GM13977 (cell line): Measurements from ENCODE around the gene ZNF396.

Source experiments
- DNase-seq: peaks from one replicate; pipeline ENCODE4 v3.0.0; 2012; ENCODE audit warnings: low spot score
- in situ Hi-C: fragments of 300-500 bp; cut with MboI; formaldehyde crosslinking; loops from one replicate; pipeline ENCODE4 v1.12.0; 2022; ENCODE audit warnings: low sequenced_read_pairs, low pct_unique_long_range_greater_than_20kb, mixed read lengths, inconsistent platforms; ENCODE audit not compliant: unreplicated experiment
- TF ChIP-seq, protein P1 (sequence below): IDR thresholded peaks from 2 replicates; pipeline ENCODE4 v1.5.1; 2012; ENCODE audit warnings: mild to moderate bottlenecking, control low read depth; ENCODE audit not compliant: insufficient read depth; ENCODE audit errors: extremely low read depth, missing control alignments

Gene ZNF396

DNA sequence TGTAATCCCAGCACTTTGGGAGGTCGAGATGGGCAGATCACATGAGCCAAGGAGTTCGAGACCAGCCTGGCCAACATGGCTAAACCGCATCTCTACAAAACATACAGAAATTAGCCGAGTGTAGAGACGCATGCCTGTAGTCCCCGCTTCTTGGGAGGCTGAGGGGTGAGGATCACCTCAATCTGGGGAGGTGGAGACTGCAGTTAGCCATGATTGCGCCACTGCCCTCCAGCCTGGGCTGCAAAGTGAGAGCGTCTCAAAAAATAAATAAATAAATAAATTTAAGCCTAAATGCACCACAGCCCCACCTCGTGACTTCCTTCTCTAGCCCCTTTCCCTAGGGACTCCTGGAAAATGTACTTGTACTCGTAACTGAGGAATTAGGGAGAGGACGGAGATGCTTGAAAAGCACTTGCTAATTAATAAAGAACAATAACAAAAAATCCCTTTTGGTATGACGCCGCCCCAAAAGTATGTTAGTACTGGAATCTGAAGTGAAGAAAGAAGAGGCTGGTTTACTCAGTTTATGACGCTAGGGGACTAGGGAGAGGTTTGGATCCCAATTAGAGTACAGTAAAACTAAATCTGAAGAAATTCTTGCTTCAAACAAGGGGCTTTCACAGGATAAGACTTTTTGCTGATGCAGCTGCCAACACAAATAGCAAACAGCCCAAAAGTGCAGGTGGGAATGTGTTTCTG is 887 bp upstream of the ZNF396 start:
- TF ChIP-seq, protein P1, sequence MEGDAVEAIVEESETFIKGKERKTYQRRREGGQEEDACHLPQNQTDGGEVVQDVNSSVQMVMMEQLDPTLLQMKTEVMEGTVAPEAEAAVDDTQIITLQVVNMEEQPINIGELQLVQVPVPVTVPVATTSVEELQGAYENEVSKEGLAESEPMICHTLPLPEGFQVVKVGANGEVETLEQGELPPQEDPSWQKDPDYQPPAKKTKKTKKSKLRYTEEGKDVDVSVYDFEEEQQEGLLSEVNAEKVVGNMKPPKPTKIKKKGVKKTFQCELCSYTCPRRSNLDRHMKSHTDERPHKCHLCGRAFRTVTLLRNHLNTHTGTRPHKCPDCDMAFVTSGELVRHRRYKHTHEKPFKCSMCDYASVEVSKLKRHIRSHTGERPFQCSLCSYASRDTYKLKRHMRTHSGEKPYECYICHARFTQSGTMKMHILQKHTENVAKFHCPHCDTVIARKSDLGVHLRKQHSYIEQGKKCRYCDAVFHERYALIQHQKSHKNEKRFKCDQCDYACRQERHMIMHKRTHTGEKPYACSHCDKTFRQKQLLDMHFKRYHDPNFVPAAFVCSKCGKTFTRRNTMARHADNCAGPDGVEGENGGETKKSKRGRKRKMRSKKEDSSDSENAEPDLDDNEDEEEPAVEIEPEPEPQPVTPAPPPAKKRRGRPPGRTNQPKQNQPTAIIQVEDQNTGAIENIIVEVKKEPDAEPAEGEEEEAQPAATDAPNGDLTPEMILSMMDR = no peak
- in situ Hi-C loops = loop anchor here (10.0 to 25.0 kb wide), 2 partner anchors 153 to 909 kb away; partner anchors contain the start of gene FHOD3
- no peak for DNase-seq

DNA sequence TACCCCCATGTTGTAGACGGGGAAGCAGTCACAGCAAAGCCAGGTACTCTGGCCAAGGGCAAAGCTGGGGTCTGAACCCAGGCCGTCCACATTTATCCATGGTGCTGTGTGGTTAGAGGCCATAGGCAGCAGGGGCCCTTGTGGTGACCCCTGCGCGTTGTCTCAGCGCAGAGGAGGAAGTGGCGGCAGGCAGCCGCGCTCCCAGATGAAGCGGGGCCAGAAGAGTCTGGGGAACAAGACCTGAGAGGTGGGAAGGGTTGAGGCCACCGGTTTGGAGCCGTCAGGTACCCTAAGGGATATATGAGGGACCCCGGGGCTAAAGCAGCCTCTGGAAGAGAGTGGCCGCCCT is 770 bp downstream of the ZNF396 start:
- TF ChIP-seq, protein P1 = no peak
- peak; percentile 62 for DNase-seq
- in situ Hi-C loops = loop anchor here (10.0 to 25.0 kb wide), 2 partner anchors 152 to 911 kb away; partner anchors contain the start of gene FHOD3

DNA sequence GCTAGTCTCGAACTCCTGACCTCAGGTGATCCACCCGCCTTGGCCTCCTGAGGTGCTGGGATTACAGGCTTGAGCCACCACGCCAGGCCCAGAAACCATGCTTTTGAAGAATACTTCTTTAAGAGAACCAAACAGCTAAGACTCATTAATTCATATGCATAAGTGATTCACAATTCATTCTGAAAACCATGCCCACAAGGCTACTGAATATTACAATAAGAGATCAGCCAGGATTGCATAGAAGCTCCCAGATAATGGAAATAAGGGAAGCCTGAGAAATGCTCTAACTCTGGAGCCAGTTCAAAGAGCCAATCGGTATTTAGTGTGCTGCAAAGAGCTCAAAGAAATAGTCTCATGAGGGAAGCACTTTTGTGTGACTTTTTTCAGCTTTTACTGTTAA is 2.4 kb downstream of the ZNF396 start:
- no peak for DNase-seq
- in situ Hi-C loops = loop anchor here (10.0 to 25.0 kb wide), 3 partner anchors 150 to 913 kb away; partner anchors contain the start of gene FHOD3
- TF ChIP-seq, protein P1 = no peak

DNA sequence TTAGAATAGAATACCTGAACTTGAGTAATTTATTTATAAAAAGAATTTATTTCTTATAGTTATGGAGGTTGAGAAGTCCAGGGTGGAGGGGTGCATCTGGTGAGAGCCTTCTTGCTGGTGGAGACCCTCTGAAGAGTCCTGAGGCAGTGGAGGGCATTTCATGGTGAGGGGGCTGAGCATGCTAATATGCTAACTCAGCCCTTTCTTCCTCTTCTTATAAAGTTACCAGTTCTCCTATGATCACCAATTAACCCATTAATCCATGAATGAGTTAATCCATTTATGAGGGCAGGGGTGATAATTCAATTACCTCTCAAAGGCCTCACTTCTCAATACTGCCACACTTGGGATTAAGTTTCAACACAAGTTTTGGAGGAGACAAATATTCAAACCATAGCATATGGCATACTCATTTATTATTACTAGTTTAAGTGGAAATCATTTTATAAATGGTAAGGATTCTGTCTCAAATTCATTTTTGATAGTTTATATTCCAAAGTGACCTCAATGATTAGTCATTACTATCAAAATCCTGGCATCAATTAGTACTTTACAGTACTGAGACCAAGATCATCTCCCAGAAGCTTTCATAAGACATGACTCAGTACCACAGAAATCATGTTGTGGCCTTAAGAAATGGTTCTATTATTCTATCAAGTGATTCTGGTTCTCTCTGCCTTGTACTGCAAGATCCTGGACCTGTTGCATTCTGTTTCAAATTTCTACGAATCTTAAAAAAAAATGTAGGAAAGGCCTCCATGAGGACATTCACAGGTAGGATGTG is 5.5 kb downstream of the ZNF396 start:
- DNase-seq = no peak
- in situ Hi-C loops = loop anchor here (10.0 to 25.0 kb wide), 2 partner anchors 147 to 359 kb away; no protein-coding TSS in a partner anchor
- TF ChIP-seq, protein P1 = no peak

DNA sequence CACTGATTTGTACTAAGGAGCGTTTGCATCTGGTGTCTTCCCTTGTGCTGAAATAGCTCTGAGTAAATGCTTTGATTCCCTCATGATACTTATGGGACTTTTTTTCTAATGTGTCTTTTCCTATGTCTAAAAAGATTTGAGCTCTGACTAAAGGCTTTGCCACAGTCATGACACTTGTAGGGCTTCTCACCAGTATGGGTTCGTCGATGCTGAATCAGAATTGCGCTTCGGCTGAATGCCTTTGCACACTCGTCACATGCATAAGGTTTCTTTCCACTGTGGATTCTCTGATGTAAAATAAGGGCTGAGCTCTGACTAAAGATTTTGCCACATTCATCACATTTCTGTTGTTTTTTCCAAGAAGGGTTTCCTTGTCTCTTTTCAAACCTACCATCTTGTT is 8.0 kb downstream of the ZNF396 start:
- DNase-seq = no peak
- in situ Hi-C loops = loop anchor here (25.0 kb wide), 1 partner anchor 357 kb away; no protein-coding TSS in a partner anchor
- TF ChIP-seq, protein P1 = no peak

DNA sequence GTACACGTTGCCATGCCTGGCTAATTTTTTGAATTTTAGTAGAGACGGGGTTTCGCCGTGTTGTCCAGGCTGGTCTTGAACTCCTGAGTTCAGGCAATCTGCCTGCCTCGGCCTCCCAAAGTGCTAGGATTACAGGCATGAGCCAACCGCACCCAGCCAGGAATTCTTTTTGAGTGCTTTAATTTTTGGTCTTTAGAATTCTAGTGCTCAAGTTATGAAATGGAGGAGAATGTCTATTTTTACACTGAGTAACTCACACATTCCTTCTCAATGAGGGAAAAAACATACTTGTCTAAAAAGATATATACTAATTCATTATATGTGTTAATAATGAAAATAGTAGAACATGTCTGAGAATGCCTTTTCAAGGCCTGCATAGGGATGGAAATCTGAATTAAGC is 8.5 kb downstream of the ZNF396 start:
- no peak for DNase-seq
- TF ChIP-seq, protein P1 = no peak
- in situ Hi-C loops = loop anchor here (25.0 kb wide), 1 partner anchor 356 kb away; no protein-coding TSS in a partner anchor
